Calu3 (cell line): ENCODE results near the gene ZNF23. TPM values are rescaled to one million over a fixed set of nuclear protein-coding genes. Genes with fewer than 3 reads are reported as not detected.

Source experiments
- BruUV-seq: library from RNA; stranded (reverse); fragments of 400-500 nt; replicated peaks from 2 replicates; lab custom pipeline; 2021; lab: Mats Ljungman, UMichigan
- CTCF ChIA-PET: fragments of 300-600 bp; sonication (Branson Sonifier 250); formaldehyde crosslinking; loops from one replicate; lab custom pipeline; 2022; ENCODE audit warnings: antibody characterized with exemption; lab: Charles Lee
- DNase-seq: peaks from one replicate; pipeline ENCODE4 v3.0.0; 2022
- H3K27ac Mint-ChIP-seq: one replicate; pipeline ENCODE4 v1.8.0; 2022; ENCODE audit warnings: mixed read lengths; ENCODE audit not compliant: unreplicated experiment
- H3K27me3 Mint-ChIP-seq: one replicate; pipeline ENCODE4 v1.8.0; 2022; ENCODE audit warnings: mixed read lengths; ENCODE audit not compliant: unreplicated experiment
- H3K36me3 Mint-ChIP-seq: one replicate; pipeline ENCODE4 v1.8.0; 2022; ENCODE audit warnings: mild to moderate bottlenecking, moderate library complexity, mixed read lengths; ENCODE audit not compliant: insufficient read depth, unreplicated experiment
- H3K4me1 Mint-ChIP-seq: one replicate; pipeline ENCODE4 v1.8.0; 2022; ENCODE audit warnings: mild to moderate bottlenecking, low read depth, mixed read lengths; ENCODE audit not compliant: unreplicated experiment
- H3K4me3 Mint-ChIP-seq: one replicate; pipeline ENCODE4 v1.8.0; 2022; ENCODE audit warnings: mild to moderate bottlenecking, low read depth, moderate library complexity, mixed read lengths; ENCODE audit not compliant: unreplicated experiment
- H3K9me3 Mint-ChIP-seq: one replicate; pipeline ENCODE4 v1.8.0; 2022; ENCODE audit warnings: low read depth, mixed read lengths; ENCODE audit not compliant: unreplicated experiment
- CTCF ChIP-seq: fragments of 200-600 bp; IDR thresholded peaks from one replicate; pipeline ENCODE4 v1.8.0; 2022; ENCODE audit warnings: antibody characterized with exemption; ENCODE audit not compliant: unreplicated experiment
- intact Hi-C: fragments of 100-400 bp; cut with micrococcal nuclease; formaldehyde crosslinking; loops from one replicate; pipeline ENCODE4 v1.10.0; 2022; ENCODE audit not compliant: unreplicated experiment
- total RNA-seq: library from RNA; stranded (reverse); gene quantifications from 2 replicates; pipeline ENCODE4 v1.2.3, GENCODE V29; 2022

The ZNF23 gene
- total RNA-seq, 1 experiment from 2014 or later, result 13.3 TPM

- H3K4me3 Mint-ChIP-seq, result no peak within 1 kb of the TSS
- no peak for DNase-seq
- CTCF ChIA-PET, result interaction anchor here (1.6 kb wide), 1 partner anchor 10 kb away, joined by 3 read pairs; no protein-coding TSS in a partner anchor
- peaks cover 7% of the 10 kb centered on the region for H3K36me3 Mint-ChIP-seq
- no peak within 1 kb of the TSS for H3K27ac Mint-ChIP-seq
- no peaks in the 10 kb centered on the region for H3K4me1 Mint-ChIP-seq
- TF ChIP-seq CTCF, result no peak
- no peaks in the 10 kb centered on the region for H3K9me3 Mint-ChIP-seq
- BruUV-seq, result no TSS peak
- intact Hi-C loops, result no loop called here
- no peaks in the 10 kb centered on the region for H3K27me3 Mint-ChIP-seq
These were observed 27.1 kb upstream of the ZNF23 start, which contains the start of gene ZNF19 for GRCh38 chr16:71489122-71489521. ZNF19 (minus strand) TSS chr16:71489324; CDS start chr16:71482114, 7,210 bp downstream.

GRCh38 chr16:71484006-71484893, 22.2 kb upstream of the ZNF23 start:
- DNase-seq, result peak; percentile 86
- Mint-ChIP-seq H3K36me3 (peaks cover 12% of the 10 kb centered on the region), H3K27ac (peak overlapping the region; percentile 56), H3K4me3 (peak overlapping the region; percentile 81), H3K4me1 (peaks cover 11% of the 10 kb centered on the region), H3K27me3 (no peaks in the 10 kb centered on the region), H3K9me3 (no peaks in the 10 kb centered on the region)
- CTCF ChIA-PET, result interaction anchor here (0.8 to 1.7 kb wide), 5 partner anchors 16 to 55 kb away, joined by 3 to 8 read pairs (median 5); partner anchors contain the start of gene ZNF23
- TF ChIP-seq CTCF, result no peak
- intact Hi-C loops, result loop anchor here (1.0 to 5.0 kb wide), 3 partner anchors 22 to 123 kb away; partner anchors contain the start of gene ZNF23
- TSS peak; percentile 96 for BruUV-seq

GRCh38 chr16:71482569-71482968, 20.5 kb upstream of the ZNF23 start:
- H3K27ac Mint-ChIP-seq, result no peak overlapping the region
- no TSS peak for BruUV-seq
- DNase-seq, result no peak
- no peaks in the 10 kb centered on the region for H3K9me3 Mint-ChIP-seq
- peaks cover 15% of the 10 kb centered on the region for H3K36me3 Mint-ChIP-seq
- H3K4me1 Mint-ChIP-seq, result peaks cover 11% of the 10 kb centered on the region
- no peak overlapping the region for H3K4me3 Mint-ChIP-seq
- no peaks in the 10 kb centered on the region for H3K27me3 Mint-ChIP-seq
- no peak for TF ChIP-seq CTCF
- intact Hi-C loops, result loop anchor here (5.0 kb wide), 2 partner anchors 55 to 125 kb away; no protein-coding TSS in a partner anchor
- CTCF ChIA-PET, result interaction anchor here (0.6 kb wide), 1 partner anchor 15 kb away, joined by 3 read pairs; no protein-coding TSS in a partner anchor

- Mint-ChIP-seq H3K9me3 (peaks cover 3% of the 10 kb centered on the region), H3K27me3 (no peaks in the 10 kb centered on the region), H3K4me3 (no peak overlapping the region), H3K36me3 (peaks cover 25% of the 10 kb centered on the region), H3K27ac (no peak overlapping the region), H3K4me1 (peaks cover 11% of the 10 kb centered on the region)
- DNase-seq, result no peak
- intact Hi-C loops, result loop anchor here (5.0 kb wide), 2 partner anchors 54 to 126 kb away; no protein-coding TSS in a partner anchor
- CTCF ChIA-PET, result no interaction called here
- BruUV-seq, result no TSS peak
- TF ChIP-seq CTCF, result no peak
These were observed 18.9 kb upstream of the ZNF23 start for GRCh38 chr16:71480956-71481355.
